Naive B cell (primary cell): ENCODE data around the gene PXK. TPM values are rescaled to one million over a fixed set of nuclear protein-coding genes. Genes with fewer than 3 reads are reported as not detected.
"Not testable (repeated sequence)": the region's sequence is repeated elsewhere in the genome, so short reads cannot be mapped to it uniquely, and the experiment has no call there.

Source experiments
- ATAC-seq, 2 donors: fragments of 150-1000 bp; cut with Tn5 transposase; 2 replicates each; pipeline ENCODE4 v1.10.0; 2021; ENCODE audit warnings: low read depth in 2 of 2, mild to moderate bottlenecking in 2 of 2, moderate library complexity in 2 of 2
- DNase-seq: peaks from one replicate; pipeline ENCODE4 v3.0.0; 2022
- H3K27ac Mint-ChIP-seq, 6 donors: one replicate each; pipeline ENCODE4 v1.8.0; 2020 to 2022; ENCODE audit warnings: mild to moderate bottlenecking in 6 of 6, mixed read lengths in 6 of 6, moderate library complexity in 5 of 6, inconsistent platforms in 2 of 6
- H3K27me3 Mint-ChIP-seq, 3 donors: one replicate each; pipeline ENCODE4 v1.8.0; 2021 to 2022; ENCODE audit warnings: mixed read lengths in 3 of 3, mild to moderate bottlenecking in 1 of 3
- H3K36me3 Mint-ChIP-seq, 2 donors: one replicate each; pipeline ENCODE4 v1.8.0; 2020 to 2022; ENCODE audit warnings: mixed read lengths in 2 of 2, inconsistent platforms in 1 of 2, mild to moderate bottlenecking in 1 of 2
- H3K4me1 Mint-ChIP-seq, 3 donors: one replicate each; pipeline ENCODE4 v1.8.0; 2020 to 2022; ENCODE audit warnings: mixed read lengths in 3 of 3, inconsistent platforms in 1 of 3, mild to moderate bottlenecking in 1 of 3, moderate library complexity in 1 of 3
- H3K4me3 Mint-ChIP-seq, 8 donors: one replicate each; pipeline ENCODE4 v1.8.0; 2020 to 2022; ENCODE audit warnings: mild to moderate bottlenecking in 8 of 8, mixed read lengths in 8 of 8, moderate library complexity in 8 of 8, inconsistent platforms in 2 of 8
- H3K9me3 Mint-ChIP-seq, 7 donors: one replicate each; pipeline ENCODE4 v1.8.0; 2020 to 2022; ENCODE audit warnings: mixed read lengths in 7 of 7, mild to moderate bottlenecking in 5 of 7, inconsistent platforms in 2 of 7, moderate library complexity in 1 of 7
- polyA plus RNA-seq, 6 donors: library from polyadenylated mRNA; unstranded; fragments of 300-500 nt; fragmentation: Illumina TruSeq; gene quantifications; one replicate each; pipeline ENCODE4 v1.2.3, GENCODE V29; 2021; ENCODE audit warnings: low read depth in 6 of 6

The PXK gene
- 100 to 1,000 TPM in 5 of 6 donors, 10 to 100 TPM in 1; 88.9 to 156 (median 126) TPM for polyA plus RNA-seq

DNA sequence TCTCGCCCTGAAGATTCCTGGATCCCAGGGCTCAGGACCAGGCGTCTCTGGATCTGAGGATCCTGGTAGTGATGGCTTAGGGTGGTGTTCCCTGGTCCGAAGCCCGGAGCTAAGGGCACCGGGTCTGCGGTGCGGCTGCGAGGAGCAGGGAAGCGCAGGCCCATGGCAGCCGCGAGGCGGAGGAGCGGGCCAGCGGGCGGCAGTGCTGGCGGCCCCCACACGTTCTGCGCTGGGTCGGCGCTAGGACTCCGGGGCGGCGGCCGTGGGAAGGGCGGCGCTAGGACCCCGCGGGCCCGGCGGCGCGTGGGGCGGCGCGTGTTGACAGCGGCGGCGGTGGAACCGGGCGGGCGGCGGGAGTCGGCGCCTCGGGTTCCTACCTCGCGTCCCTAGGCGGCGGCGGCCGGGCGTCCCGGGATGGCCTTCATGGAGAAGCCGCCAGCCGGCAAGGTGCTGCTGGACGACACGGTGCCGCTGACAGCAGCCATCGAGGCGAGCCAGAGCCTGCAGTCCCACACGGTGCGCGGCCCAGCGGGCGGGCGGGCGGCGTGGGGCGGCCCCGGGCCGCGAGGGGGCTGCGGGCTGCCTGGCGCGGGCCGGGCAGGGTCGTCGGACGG lies at the start of gene PXK:
Gene PXK (plus strand): TSS at position 318 of the 614 bp plus-strand sequence. CDS start 97 bp downstream, at position 415.
- Mint-ChIP-seq H3K27ac (peak within 1 kb of the TSS; percentile 78 to 100 (median 96)), H3K9me3 (peaks cover 0 to under 1% (median 0%) of the 10 kb centered on the region in 7 donors), H3K4me1 (peaks cover 34 to 55% (median 41%) of the 10 kb centered on the region in 3 donors), H3K27me3 (no peaks in the 10 kb centered on the region), H3K4me3 (peak within 1 kb of the TSS; percentile 98 to 100 (median 100)), H3K36me3 (peaks cover 0 to 6% of the 10 kb centered on the region in 2 donors)
- DNase-seq (peak; percentile 80), ATAC-seq (peak; percentile 82 to 86)

DNA sequence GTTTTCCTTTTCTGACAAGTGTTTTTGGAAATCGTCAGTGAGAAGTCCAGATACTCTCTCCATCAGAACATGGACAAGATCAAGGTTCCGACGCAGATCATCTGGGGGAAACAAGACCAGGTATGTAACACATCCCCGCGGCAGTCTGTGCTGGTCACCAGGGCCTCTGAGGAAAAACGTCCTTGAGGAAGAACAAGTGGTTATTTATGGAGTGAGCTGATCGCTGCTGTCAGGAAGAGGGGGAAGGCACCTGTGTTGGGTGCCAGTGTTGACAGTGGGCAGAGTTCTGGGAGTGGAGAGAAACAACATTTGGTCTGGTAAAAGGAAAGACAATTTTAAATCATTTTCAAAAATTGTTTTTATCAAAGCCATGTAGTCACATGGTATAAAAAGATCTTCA lies 47.4 kb upstream of the PXK start:
- no peaks in the 10 kb centered on the region for H3K9me3 Mint-ChIP-seq
- DNase-seq (no peak), ATAC-seq (no peak)
- H3K27me3 Mint-ChIP-seq, result no peaks in the 10 kb centered on the region
- H3K4me1 Mint-ChIP-seq, result peaks cover 0 to 10% (median 3%) of the 10 kb centered on the region in 3 donors
- H3K36me3 Mint-ChIP-seq, result peaks cover 15 to 31% of the 10 kb centered on the region in 2 donors
- peak overlapping the region in 1 of 6 donors; percentile 69 for H3K27ac Mint-ChIP-seq
- H3K4me3 Mint-ChIP-seq, result peak overlapping the region in 1 of 8 donors; percentile 70

DNA sequence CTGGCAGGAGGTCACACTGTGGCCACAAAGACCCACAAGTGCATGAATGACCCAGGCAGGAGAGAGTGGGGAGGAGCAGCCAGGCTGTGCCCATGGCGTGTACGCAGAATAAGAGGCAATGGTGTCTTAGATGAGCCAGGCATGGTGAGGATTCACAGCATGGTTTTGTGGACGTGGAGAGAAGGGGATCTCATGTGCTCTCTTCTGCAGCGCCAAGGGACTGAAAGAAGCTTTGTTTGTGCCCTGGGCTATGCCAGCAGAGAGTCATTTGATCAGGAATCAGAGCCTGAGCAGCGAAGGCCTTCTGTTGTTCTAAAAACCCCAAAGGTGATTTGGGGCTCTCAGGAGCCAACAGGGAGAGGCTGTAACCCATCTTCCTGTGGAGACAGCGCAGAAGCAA lies 45.3 kb upstream of the PXK start:
- Mint-ChIP-seq H3K4me1 (peaks cover 0 to 6% (median 3%) of the 10 kb centered on the region in 3 donors), H3K4me3 (no peak overlapping the region), H3K27me3 (no peaks in the 10 kb centered on the region), H3K36me3 (peaks cover 15 to 19% of the 10 kb centered on the region in 2 donors), H3K9me3 (no peaks in the 10 kb centered on the region), H3K27ac (peak overlapping the region in 2 of 6 donors; percentile 47 to 60)
- no peak for DNase-seq
- ATAC-seq, result no peak

DNA sequence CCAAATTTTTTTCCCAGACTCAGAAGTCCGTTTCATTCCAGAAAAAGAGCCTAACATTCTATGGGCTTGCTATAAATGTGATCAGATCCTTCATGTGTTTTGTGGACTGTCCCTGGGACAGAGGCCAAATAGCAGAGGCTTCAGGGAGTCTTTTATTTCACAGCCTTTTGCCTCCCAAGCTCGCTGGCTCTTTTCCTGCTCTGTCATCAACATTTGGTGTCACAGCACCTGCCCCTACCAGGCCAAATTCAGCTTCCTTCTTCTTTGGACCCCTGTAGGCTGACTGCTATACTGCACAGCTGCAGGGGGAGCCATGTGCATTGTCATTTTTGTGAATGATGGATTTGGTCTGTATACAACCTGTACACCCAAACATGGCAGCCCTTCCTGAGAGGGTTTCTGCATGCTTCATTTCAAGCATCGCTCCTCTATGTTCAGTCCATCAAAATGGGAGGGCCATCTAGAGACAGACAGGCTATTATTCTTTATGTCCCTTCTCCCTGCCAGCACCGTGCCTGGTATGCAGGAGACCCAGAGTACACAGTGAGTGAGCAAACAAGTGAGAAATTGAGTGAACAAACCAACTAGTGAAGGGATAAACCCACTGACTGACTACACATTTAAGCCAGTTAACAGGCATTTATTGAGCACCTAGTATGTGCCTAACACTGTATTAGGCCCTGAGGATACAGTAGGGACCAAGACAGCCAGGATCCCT lies 44.5 kb upstream of the PXK start:
- H3K9me3 Mint-ChIP-seq, result no peaks in the 10 kb centered on the region
- no peak overlapping the region for H3K27ac Mint-ChIP-seq
- no peak for ATAC-seq
- H3K27me3 Mint-ChIP-seq, result no peaks in the 10 kb centered on the region
- peaks cover 0 to 5% (median 3%) of the 10 kb centered on the region in 3 donors for H3K4me1 Mint-ChIP-seq
- peaks cover 14 to 15% of the 10 kb centered on the region in 2 donors for H3K36me3 Mint-ChIP-seq
- no peak overlapping the region for H3K4me3 Mint-ChIP-seq
- DNase-seq, result no peak

DNA sequence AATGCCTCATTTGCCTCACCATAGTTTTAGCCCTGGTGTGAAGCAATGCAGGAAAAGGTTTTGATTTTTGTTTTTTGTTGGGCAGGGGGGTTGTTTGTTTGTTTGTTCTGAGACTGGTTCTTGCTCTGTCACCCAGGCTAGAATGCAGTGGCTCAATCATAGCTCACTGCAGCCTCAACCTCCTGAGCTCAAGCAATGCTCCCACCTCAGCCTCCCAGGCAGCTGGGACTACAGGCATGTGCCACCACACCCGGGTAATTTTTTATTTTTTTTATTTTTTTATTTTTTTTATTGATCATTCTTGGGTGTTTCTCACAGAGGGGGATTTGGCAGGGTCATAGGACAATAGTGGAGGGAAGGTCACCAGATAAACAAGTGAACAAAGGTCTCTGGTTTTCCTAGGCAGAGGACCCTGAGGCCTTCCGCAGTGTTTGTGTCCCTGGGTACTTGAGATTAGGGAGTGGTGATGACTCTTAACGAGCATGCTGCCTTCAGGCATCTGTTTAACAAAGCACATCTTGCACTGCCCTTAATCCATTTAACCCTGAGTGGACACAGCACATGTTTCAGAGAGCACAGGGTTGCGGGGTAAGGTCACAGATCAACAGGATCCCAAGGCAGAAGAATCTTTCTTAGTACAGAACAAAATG lies 43.6 kb upstream of the PXK start:
- H3K4me3 Mint-ChIP-seq, DNase-seq, H3K9me3 Mint-ChIP-seq, H3K27ac Mint-ChIP-seq, ATAC-seq, H3K4me1 Mint-ChIP-seq, H3K27me3 Mint-ChIP-seq: not testable (repeated sequence)
- peaks cover 14 to 15% of the 10 kb centered on the region in 2 donors for H3K36me3 Mint-ChIP-seq

DNA sequence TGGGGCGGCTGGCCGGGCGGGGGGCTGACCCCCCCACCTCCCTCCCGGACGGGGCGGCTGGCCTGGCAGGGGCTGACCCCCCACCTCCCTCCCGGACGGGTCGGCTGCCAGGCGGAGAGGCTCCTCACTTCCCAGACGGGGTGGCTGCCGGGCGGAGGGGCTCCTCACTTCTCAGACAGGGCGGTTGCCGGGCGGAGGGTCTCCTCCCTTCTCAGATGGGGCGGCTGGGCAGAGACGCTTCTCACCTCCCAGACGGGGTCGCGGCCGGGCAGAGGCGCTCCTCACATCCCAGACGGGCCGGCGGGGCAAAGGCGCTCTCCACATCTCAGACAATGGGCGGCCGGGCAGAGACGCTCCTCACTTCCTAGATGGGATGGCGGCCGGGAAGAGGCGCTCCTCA lies 42.2 kb upstream of the PXK start:
- H3K4me1 Mint-ChIP-seq, ATAC-seq, H3K36me3 Mint-ChIP-seq, H3K9me3 Mint-ChIP-seq, H3K4me3 Mint-ChIP-seq, H3K27me3 Mint-ChIP-seq, H3K27ac Mint-ChIP-seq, DNase-seq: not testable (repeated sequence)

DNA sequence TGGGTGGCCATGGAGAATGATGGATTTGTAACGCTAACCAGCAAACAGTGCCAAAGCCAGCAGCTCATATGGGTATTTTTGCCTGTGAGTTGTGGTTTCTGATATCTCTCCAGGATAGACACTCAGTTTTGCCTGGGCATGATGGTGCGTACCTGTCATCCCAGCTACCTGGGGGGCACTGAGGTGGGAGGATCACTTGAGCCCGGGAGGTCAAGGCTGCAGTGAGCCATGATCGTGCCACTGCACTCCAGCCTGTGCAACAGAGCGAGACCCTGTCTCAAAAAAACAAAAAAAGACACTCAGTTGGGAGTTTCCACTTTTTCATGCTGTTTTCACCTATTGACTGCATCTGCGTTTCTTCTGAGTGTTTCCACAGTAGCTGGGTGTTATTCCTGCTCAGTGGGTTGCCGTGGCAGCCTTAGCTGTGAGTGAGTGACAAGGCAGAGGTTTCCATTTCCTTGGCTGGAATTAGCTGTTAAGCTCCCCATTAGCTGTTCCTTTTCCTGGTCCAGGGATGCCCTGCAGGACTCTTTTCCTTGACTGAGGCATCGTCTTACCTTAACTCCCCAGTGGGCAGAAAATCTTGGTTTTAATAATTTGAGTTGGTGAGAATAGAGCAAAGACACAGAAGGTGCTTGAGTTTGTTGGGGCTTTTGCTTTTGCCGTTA lies 40.9 kb upstream of the PXK start:
- peaks cover 0 to 4% (median 0%) of the 10 kb centered on the region in 7 donors for H3K9me3 Mint-ChIP-seq
- ATAC-seq, result no peak
- H3K36me3 Mint-ChIP-seq, result peaks cover 7 to 9% of the 10 kb centered on the region in 2 donors
- no peaks in the 10 kb centered on the region for H3K27me3 Mint-ChIP-seq
- H3K4me1 Mint-ChIP-seq, result peaks cover 0 to 3% (median 0%) of the 10 kb centered on the region in 3 donors
- no peak for DNase-seq
- H3K4me3 Mint-ChIP-seq, result peak overlapping the region in 2 of 8 donors; percentile 29 to 42
- H3K27ac Mint-ChIP-seq, result peak overlapping the region in 5 of 6 donors; percentile 1 to 77 (median 47)

DNA sequence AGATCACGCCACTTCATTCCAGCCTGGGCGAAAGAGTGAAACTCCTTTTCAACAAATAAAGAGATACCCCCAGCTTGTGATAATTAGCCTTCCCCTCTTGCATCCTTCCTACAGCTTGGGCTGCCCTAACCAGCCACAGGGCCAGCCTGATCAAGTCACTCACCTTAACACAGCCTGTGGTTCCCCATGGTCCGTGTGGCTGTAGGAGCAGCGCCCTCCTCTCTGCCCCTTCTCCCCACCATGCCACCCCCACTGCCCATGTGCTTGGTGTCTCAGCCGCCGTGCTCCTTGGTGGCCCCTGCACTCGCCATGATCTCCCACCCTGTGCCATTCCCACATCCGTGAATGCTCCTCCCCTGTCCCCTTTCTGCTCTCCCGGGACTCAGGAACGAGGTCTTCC lies 39.8 kb upstream of the PXK start:
- Mint-ChIP-seq H3K4me3 (no peak overlapping the region), H3K27me3 (no peaks in the 10 kb centered on the region), H3K9me3 (peaks cover 0 to 4% (median 0%) of the 10 kb centered on the region in 7 donors), H3K4me1 (peaks cover 0 to 3% (median 0%) of the 10 kb centered on the region in 3 donors), H3K27ac (peak overlapping the region in 3 of 6 donors; percentile 58 to 87 (median 60)), H3K36me3 (peaks cover 7% of the 10 kb centered on the region in 2 donors)
- no peak for ATAC-seq
- no peak for DNase-seq

DNA sequence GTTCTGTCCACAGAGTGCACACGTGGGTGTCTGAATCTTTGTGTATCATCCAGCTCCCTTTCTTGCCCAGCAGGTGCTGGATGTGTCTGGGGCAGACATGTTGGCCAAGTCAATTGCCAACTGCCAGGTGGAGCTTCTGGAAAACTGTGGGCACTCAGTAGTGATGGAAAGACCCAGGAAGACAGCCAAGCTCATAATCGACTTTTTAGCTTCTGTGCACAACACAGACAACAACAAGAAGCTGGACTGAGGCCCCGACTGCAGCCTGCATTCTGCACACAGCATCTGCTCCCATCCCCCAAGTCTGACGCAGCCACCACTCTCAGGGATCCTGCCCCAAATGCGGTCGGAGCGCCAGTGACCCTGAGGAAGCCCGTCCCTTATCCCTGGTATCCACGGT lies 39.2 kb upstream of the PXK start:
- Mint-ChIP-seq H3K27me3 (no peaks in the 10 kb centered on the region), H3K9me3 (peaks cover 0 to 4% (median 0%) of the 10 kb centered on the region in 7 donors), H3K4me1 (no peaks in the 10 kb centered on the region), H3K4me3 (no peak overlapping the region), H3K36me3 (peaks cover under 1% of the 10 kb centered on the region in 2 donors), H3K27ac (peak overlapping the region in 2 of 6 donors; percentile 60 to 79)
- no peak for DNase-seq
- ATAC-seq, result no peak

DNA sequence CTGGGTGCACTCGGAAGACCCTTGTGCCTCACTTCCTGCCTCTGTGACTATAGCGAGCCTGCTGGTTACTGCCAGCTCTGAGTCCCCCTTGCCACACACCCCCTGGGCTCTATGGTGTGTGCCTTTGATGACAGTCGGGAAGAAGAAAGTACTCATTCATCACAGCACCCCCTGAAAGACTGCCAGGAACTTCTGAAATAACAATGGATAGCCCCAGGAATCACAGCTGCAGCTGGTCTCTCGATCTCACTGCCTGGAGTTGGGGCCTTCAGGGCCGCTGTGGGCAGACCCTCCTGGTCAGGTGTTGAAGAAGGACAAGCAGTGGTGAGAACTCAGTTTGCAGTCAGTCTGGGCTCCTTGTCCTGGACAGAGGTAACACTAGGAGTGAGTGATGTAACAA lies 36.4 kb upstream of the PXK start:
- H3K4me1 Mint-ChIP-seq, result peaks cover 0 to 2% (median 0%) of the 10 kb centered on the region in 3 donors
- no peak for ATAC-seq
- no peak for DNase-seq
- peaks cover 0 to 5% (median 2%) of the 10 kb centered on the region in 7 donors for H3K9me3 Mint-ChIP-seq
- H3K4me3 Mint-ChIP-seq, result no peak overlapping the region
- peaks cover 0 to 4% (median 3%) of the 10 kb centered on the region in 3 donors for H3K27me3 Mint-ChIP-seq
- H3K36me3 Mint-ChIP-seq, result peaks cover 0 to 3% of the 10 kb centered on the region in 2 donors
- peak overlapping the region in 1 of 6 donors; percentile 21 for H3K27ac Mint-ChIP-seq

DNA sequence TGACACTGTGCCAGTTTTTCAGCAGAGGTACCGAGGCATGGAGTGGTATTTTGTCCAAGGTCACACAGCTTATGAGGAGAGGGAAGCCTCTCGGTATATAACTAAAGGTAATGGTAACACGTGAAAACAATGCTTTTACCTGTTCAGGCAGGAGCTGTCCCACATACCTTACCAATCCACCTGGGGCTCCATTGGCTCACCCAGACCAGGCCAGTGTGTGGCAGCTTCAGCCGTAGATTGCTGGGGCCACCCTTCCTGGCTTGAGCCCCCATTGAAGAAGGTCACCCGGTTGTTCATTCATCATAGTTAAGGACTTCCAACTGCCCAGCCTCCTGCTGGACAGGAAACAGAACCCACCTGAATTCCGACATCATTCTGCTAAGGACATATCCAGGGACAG lies 35.8 kb upstream of the PXK start:
- Mint-ChIP-seq H3K27me3 (peaks cover 0 to 9% (median 8%) of the 10 kb centered on the region in 3 donors), H3K9me3 (peaks cover 0 to 8% (median 7%) of the 10 kb centered on the region in 7 donors), H3K4me3 (no peak overlapping the region), H3K36me3 (peaks cover 0 to 9% of the 10 kb centered on the region in 2 donors), H3K27ac (peak overlapping the region in 1 of 6 donors; percentile 58), H3K4me1 (peaks cover 0 to 2% (median 0%) of the 10 kb centered on the region in 3 donors)
- no peak for ATAC-seq
- no peak for DNase-seq

DNA sequence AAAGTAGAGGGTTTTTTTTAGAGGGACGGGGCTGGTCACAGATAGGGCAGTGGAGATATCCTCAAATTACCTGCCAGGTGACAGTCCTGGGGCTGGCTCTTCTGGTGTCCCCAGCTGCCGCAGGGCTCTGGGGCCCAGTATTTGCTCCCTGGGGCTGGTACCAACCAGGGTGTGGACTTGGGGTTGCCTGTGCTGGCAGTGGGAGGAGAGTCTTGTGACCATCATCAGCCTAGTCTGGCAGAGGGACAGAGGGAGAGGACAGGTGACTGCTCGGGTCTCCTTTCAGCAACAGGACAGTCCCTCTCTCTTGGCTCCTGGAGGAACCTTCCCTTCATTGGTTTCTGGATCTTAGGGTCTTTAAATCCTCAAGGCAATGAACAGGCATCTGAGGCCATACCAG lies 34.5 kb upstream of the PXK start:
- Mint-ChIP-seq H3K36me3 (peaks cover 0 to 12% of the 10 kb centered on the region in 2 donors), H3K27ac (peak overlapping the region in 1 of 6 donors; percentile 84), H3K9me3 (peaks cover 0 to 10% (median 8%) of the 10 kb centered on the region in 7 donors), H3K4me1 (peaks cover 0 to 2% (median 0%) of the 10 kb centered on the region in 3 donors), H3K27me3 (peaks cover 0 to 21% (median 9%) of the 10 kb centered on the region in 3 donors), H3K4me3 (no peak overlapping the region)
- ATAC-seq (no peak), DNase-seq (no peak)

DNA sequence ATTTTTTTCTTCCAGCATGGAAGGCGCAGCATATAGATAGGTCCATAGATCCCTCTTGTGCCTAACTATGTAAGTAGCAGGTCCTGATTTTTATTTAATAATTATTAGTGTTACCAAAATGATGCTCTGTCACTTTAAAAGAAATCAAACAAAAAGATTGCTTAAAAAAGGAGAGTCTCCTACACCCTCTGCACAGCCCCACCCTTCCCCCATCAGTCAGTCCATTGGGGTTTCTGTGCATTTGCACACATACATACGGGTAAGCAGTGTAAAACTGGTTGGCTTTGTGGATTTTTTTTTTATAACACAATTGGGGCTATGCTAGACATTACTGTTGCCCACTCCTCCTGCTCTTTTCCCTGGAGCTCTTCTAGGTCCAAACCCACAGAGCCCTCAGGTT lies 33.6 kb upstream of the PXK start:
- peaks cover 0 to 10% (median 8%) of the 10 kb centered on the region in 7 donors for H3K9me3 Mint-ChIP-seq

More for the DNA sequence above, 33.6 kb upstream of the PXK start:
- H3K4me3 Mint-ChIP-seq, result no peak overlapping the region
- H3K27ac Mint-ChIP-seq, result peak overlapping the region in 2 of 6 donors; percentile 47 to 56
- H3K36me3 Mint-ChIP-seq, result peaks cover 0 to 12% of the 10 kb centered on the region in 2 donors
- no peak for ATAC-seq
- peaks cover 0 to 25% (median 9%) of the 10 kb centered on the region in 3 donors for H3K27me3 Mint-ChIP-seq
- no peak for DNase-seq
- peaks cover 0 to 2% (median 0%) of the 10 kb centered on the region in 3 donors for H3K4me1 Mint-ChIP-seq
